Adipose tissue (tissue), 3 donors: Measurements from ENCODE around the gene PLXNB2. TPM values are rescaled to one million over a fixed set of nuclear protein-coding genes. Genes with fewer than 3 reads are reported as not detected.
"Not testable (repeated sequence)": the region's sequence is repeated elsewhere in the genome, so short reads cannot be mapped to it uniquely, and the experiment has no call there.

Experiments used
- H3K27ac ChIP-seq: one replicate; pipeline ENCODE4 v1.5.1; 2013; ENCODE audit warnings: low read depth, low read length
- WGBS, 3 donors: extraction: QIAGEN DNeasy Blood & Tissue Kit; methylation state at CpG; one replicate each; pipeline ENCODE4 v1.1.7; 2013; 5-methylcytosine and 5-hydroxymethylcytosine counted together
- polyA plus RNA-seq, 3 donors: library from polyadenylated mRNA; stranded (reverse); fragments of 200-250 nt; gene quantifications; one replicate each; pipeline ENCODE4 v1.2.3, GENCODE V29; 2013
- donor health status: healthy with polysubstance abuse.
- donor health status: Bipolar disorder and iron deficiency.
- donor health status: healthy.

The PLXNB2 gene
- polyA plus RNA-seq = 10 to 100 TPM; 41.6 to 80.4 (median 67.8) TPM

DNA sequence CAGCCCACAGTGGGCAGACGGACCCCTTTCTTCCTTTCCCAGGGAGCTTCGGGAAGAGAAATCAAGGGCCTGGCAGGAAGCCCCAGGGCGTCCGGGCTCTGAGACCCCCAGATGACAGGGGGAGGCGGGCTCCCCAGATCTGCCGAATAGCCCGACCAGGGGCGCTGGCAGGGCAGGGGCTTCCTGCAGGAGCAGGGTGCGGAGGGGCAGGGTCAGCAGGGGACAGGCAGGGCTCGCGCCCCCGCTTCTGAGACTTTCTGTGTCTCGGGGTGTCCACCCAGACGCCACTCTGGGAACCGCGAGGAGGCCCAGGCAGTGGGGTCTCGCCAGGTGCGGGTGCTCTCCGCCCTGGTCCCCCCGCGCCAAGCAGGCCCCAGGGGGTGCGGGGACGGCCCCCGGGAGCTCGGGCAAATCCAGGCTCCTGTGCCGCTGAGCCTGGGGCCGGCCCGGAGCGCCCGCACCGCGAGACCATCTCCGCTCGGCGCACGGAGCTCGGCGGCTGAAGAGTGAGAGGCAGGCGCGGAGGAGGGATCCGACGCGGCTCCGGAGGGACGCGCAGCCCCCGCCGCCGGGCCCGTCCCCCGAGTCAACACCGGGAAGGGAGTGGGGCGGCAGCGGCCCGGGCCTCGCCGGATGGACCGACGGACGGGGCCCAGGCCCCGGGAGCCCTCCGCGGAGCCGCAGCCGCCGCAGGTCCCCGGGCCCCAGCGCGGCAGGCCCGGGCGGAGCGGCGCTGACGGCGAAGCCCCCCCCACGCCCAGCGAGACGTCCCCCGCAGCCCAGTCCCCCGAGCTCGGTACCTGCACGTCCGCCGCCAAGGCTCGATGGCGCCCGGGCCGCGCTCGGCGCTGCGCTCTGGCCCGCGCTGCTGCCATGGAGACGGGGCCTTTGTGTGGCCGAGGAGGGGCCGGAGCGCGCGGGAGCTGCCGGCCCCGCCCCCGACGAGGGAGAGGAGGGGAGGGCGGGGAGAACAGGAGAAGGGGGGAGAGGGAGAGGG, at the start of gene PLXNB2:
TSS of gene PLXNB2 (minus strand) at position 894 of the 997 bp plus-strand sequence. CDS start 17,062 bp downstream, outside the sequence.
- H3K27ac ChIP-seq = peak within 1 kb of the TSS; percentile 96
- 0 to 1% (median 1%) methylated on average over 78 to 100 of the region's 105 CpGs for WGBS, 3 donors

GRCh38 chr22:50357222-50357621, 49.8 kb upstream of the PLXNB2 start:
- WGBS, 3 donors = 84 to 100% (median 88%) methylated on average over 1 of the region's 1 CpG
- no peak overlapping the region for H3K27ac ChIP-seq

DNA sequence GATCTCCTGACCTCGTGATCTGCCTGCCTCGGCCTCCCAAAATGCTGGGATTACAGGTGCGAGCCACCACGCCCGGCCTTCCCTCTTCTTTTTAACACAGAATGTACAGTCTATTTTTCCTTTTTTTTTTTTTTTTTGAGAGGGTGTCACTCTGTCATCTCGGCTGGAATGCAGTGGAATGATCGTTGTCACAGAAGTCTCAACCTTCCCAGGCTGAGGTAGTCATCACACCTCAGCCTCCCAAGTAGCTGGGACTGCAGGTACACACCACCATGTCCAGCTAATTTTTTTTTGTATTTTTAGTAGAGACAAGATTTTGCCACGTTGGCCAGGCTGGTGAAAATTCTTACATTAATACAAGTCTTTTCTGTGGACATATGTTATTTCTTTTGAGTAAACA, 48.7 kb upstream of the PLXNB2 start:
- no peak overlapping the region for H3K27ac ChIP-seq
- WGBS, 3 donors = 94 to 96% (median 96%) methylated on average over 8 of the region's 8 CpGs

DNA sequence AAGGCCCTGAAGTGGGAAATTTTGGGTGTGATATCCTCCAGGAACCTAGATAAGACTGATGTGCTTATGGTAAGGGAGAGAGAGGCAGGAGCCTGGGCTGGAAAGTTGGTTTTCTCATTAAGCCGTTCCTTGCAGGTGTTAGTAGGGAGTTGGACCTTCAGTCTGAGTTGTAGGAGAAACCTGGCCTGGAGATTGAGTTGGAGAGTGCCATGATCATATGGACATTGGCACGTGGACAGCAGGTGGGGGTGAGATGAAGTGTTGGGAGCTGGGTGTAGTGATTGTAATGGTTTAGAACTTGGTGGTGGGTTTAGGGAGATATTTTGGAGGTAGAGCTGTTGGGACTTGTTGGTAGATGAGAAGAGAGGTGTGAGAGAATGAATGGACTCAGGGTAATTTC, 40.6 kb upstream of the PLXNB2 start:
- WGBS, 3 donors = 30 to 73% (median 66%) methylated on average over 2 of the region's 2 CpGs
- no peak overlapping the region for H3K27ac ChIP-seq

DNA sequence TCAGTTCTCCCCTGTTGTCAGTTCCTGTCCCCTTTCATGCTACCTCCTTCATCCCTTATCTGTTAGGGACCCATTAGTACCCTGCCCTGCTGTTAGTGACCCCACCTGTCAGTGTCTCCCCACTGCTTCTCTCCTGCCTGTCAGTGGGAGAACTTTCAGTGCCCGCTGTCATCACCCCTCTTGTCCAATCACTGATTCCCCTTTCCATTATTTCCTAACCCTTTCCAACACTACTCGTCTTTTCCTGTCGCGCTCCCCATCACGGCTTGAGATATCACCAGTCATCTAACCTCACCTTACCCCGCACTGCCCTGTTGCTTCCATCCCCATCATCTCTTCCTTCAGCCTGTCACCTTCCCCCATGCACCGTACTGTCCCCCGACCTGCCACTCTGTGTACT, 39.7 kb upstream of the PLXNB2 start:
- 77 to 78% (median 78%) methylated on average over 8 of the region's 8 CpGs for WGBS, 3 donors
- no peak overlapping the region for H3K27ac ChIP-seq

DNA sequence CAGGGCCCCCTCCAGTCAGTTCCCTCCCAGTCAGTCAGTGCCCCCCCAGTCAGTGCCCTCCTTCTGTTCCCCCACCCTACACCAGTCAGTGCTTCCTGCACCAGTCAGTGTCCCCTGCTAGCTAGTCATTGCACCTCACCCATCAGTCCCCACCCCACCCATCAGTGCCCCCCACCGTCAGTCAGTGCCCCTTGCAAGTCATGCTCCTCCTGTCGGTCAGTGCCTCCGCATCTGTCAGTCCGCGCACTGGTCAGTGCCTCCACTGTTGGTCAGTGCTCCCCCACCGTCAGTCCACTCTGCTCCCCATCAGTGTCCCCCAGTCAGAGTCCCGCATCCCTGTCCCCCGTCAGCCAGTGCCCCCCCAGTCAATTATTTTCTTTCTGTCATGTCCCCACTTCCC, 39.0 kb upstream of the PLXNB2 start:
- WGBS, 3 donors = 73 to 78% (median 73%) methylated on average over 8 of the region's 8 CpGs
- H3K27ac ChIP-seq = no peak overlapping the region

DNA sequence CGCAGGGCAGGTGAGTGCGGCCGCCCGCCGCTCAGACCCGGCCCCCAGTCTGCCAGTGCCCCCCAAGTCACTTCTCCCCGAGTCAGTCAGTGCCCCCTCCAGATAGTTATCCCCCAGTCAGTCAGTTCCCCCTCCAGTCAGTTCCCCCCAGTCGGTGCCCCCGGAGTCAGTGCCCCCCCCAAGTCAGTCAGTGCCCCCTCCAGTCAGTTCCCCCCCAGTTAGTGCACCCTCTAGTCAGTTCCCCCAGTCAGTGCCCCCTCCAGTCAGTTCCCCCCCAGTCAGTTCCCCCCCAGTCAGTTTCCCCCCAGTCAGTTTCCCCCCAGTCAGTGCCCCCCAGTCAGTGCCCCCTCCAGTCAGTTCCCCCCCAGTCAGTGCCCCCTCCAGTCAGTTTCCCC, 36.1 kb upstream of the PLXNB2 start:
- 0 to 1% (median 0%) methylated on average over 7 to 9 of the region's 9 CpGs for WGBS, 3 donors
- H3K27ac ChIP-seq = no peak overlapping the region

- no peak within 1 kb of the TSS for H3K27ac ChIP-seq
- WGBS, 3 donors = 0 to 1% (median 1%) methylated on average over 44 to 87 of the region's 87 CpGs
Observed at GRCh38 chr22:50342651-50343540, 35.5 kb upstream of the PLXNB2 start, which contains the start of gene PPP6R2. Gene PPP6R2, plus strand, starts transcription at chr22:50343327. Its CDS starts 50,582 bp downstream, at chr22:50393909.

GRCh38 chr22:50341977-50342650, 34.7 kb upstream of the PLXNB2 start:
- H3K27ac ChIP-seq = no peak overlapping the region
- WGBS, 3 donors = 8 to 13% (median 10%) methylated on average over 24 to 26 of the region's 26 CpGs

- no peak overlapping the region for H3K27ac ChIP-seq
- WGBS, 3 donors = 77 to 84% (median 78%) methylated on average over 12 of the region's 12 CpGs
Observed at GRCh38 chr22:50339945-50340879, 32.8 kb upstream of the PLXNB2 start.

GRCh38 chr22:50338860-50339462, 31.5 kb upstream of the PLXNB2 start:
- 95 to 98% (median 97%) methylated on average over 4 of the region's 4 CpGs for WGBS, 3 donors
- H3K27ac ChIP-seq = no peak overlapping the region

DNA sequence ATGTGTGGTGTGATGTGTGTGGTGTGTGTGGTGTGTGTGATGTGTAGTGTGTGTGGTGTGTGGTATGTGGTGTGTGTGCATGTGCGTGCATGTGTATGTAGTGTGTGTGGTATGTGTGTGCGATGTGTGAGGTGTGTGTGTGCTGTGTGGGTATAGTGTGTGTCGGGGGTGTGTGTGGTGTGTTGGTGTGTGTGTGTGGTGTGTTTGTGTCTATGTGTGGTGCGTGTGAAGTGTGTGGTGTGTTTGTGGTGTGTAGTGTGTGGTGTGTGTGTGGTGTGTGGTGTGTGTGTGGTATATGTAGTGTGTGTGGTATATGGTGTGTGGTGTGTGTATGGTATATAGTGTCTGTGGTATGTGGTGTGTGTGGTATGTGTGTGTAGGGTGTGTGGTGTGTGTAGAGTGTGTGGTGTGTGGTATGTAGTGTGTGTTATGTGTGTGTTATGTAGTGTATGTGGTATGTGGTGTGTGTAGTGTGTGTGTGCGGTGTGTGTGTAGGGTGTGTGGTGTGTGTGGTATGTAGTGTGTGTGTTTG, 30.7 kb upstream of the PLXNB2 start:
- 98 to 99% (median 98%) methylated on average over 5 of the region's 5 CpGs for WGBS, 3 donors
- H3K27ac ChIP-seq = no peak overlapping the region

- no peak overlapping the region for H3K27ac ChIP-seq
- 95 to 97% (median 95%) methylated on average over 13 of the region's 13 CpGs for WGBS, 3 donors
Observed at GRCh38 chr22:50337262-50338041, 30.0 kb upstream of the PLXNB2 start.

DNA sequence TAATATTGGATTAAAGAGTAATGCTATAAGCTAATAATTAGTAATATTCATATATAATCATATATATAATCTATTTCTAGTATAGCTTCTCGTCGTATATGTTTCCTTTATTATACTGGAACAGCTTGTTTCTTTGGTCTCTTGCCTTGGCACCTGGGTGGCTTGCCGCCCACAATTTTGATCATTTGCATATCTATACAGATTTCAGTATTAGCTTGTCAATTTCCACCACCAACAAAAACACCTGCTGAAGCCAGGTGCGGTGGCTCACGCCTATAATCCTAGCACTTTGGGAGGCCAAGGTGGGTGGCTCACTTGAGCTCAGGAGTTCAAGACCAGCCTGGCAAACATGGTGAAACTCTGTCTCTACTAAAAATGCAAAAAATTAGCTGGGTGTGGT, 27.0 kb upstream of the PLXNB2 start:
- 58 to 86% (median 83%) methylated on average over 5 of the region's 5 CpGs for WGBS, 3 donors
- not testable (repeated sequence) for H3K27ac ChIP-seq

- no peak overlapping the region for H3K27ac ChIP-seq
- WGBS, 3 donors = 88 to 97% (median 89%) methylated on average over 6 of the region's 6 CpGs
Observed at GRCh38 chr22:50329236-50329635, 21.8 kb upstream of the PLXNB2 start.

DNA sequence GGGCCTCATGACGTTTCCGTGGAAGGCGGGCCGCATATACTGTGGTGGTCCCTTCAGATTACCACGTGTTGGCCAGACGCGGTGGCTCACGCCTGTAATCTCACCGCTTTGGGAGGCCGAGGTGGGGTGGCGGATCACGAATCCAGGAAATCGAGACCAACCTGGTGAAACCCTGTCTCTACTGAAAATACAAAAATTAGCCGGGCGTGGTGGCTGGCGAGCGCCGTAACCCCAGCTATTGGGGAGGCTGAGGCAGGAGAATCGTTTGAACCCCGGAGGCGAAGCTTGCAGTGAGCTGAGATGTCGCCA, 20.2 kb upstream of the PLXNB2 start:
- H3K27ac ChIP-seq = no peak overlapping the region
- 61 to 76% (median 70%) methylated on average over 22 of the region's 22 CpGs for WGBS, 3 donors
